Measurements from ENCODE around the gene KPNA5.

KPNA5 gene

GRCh38 chr6:116745176-116745575, 64.2 kb downstream of the KPNA5 start:
- H3K4me3 ChIP-seq: no peak overlapping the region
- H3K4me1 ChIP-seq: peaks cover 6% of the 10 kb centered on the region; the same call in 1 of the 2 replicates
- H3K36me3 ChIP-seq: no peaks in the 10 kb centered on the region
- no peak overlapping the region for H3K9ac ChIP-seq
- no peaks in the 10 kb centered on the region for H3K27me3 ChIP-seq
- peaks cover 11% of the 10 kb centered on the region for H3K9me3 ChIP-seq
- H3K27ac ChIP-seq: no peak overlapping the region
- H4K20me1 ChIP-seq: no peaks in the 10 kb centered on the region
- H3K4me2 ChIP-seq: no peak overlapping the region
- TF ChIP-seq Cebpa-rat (IDR thresholded peaks at IDR 0.05): no peak

GRCh38 chr6:116761779-116762178, 80.8 kb downstream of the KPNA5 start:
- H3K4me2 ChIP-seq: no peak overlapping the region
- no peaks in the 10 kb centered on the region for H3K4me1 ChIP-seq
- TF ChIP-seq Cebpa-rat (IDR thresholded peaks at IDR 0.05): no peak
- H3K9me3 ChIP-seq: peaks cover 15% of the 10 kb centered on the region
- H4K20me1 ChIP-seq: no peaks in the 10 kb centered on the region
- H3K27ac ChIP-seq: no peak overlapping the region
- no peak overlapping the region for H3K4me3 ChIP-seq
- no peaks in the 10 kb centered on the region for H3K36me3 ChIP-seq
- H3K9ac ChIP-seq: no peak overlapping the region
- no peaks in the 10 kb centered on the region for H3K27me3 ChIP-seq

GRCh38 chr6:116762235-116762634, 81.2 kb downstream of the KPNA5 start:
- H4K20me1 ChIP-seq: no peaks in the 10 kb centered on the region
- H3K4me3 ChIP-seq: no peak overlapping the region
- no peaks in the 10 kb centered on the region for H3K4me1 ChIP-seq
- H3K9ac ChIP-seq: no peak overlapping the region
- no peak overlapping the region for H3K4me2 ChIP-seq
- H3K27me3 ChIP-seq: no peaks in the 10 kb centered on the region
- TF ChIP-seq Cebpa-rat (IDR thresholded peaks at IDR 0.05): no peak
- H3K9me3 ChIP-seq: peaks cover 15% of the 10 kb centered on the region
- no peak overlapping the region for H3K27ac ChIP-seq
- H3K36me3 ChIP-seq: no peaks in the 10 kb centered on the region

GRCh38 chr6:116763048-116763447, 82.0 kb downstream of the KPNA5 start:
- no peak overlapping the region for H3K4me3 ChIP-seq
- TF ChIP-seq Cebpa-rat (IDR thresholded peaks at IDR 0.05): no peak
- H3K4me2 ChIP-seq: no peak overlapping the region
- no peak overlapping the region for H3K9ac ChIP-seq
- no peaks in the 10 kb centered on the region for H4K20me1 ChIP-seq
- no peaks in the 10 kb centered on the region for H3K4me1 ChIP-seq
- peaks cover 15% of the 10 kb centered on the region for H3K9me3 ChIP-seq
- H3K27ac ChIP-seq: no peak overlapping the region
- H3K36me3 ChIP-seq: no peaks in the 10 kb centered on the region
- no peaks in the 10 kb centered on the region for H3K27me3 ChIP-seq

GRCh38 chr6:116763906-116764628, 83.1 kb downstream of the KPNA5 start:
- H3K4me2 ChIP-seq: no peak overlapping the region

GRCh38 chr6:116764629-116764960, 83.6 kb downstream of the KPNA5 start:
- no peak overlapping the region for H3K9ac ChIP-seq

More at GRCh38 chr6:116763906-116764628, 83.1 kb downstream of the KPNA5 start:
- Histone ChIP-seq H4K20me1 (no peaks in the 10 kb centered on the region), H3K36me3 (no peaks in the 10 kb centered on the region), H3K9me3 (peaks cover 15% of the 10 kb centered on the region), H3K4me1 (no peaks in the 10 kb centered on the region), H3K27ac (no peak overlapping the region), H3K4me3 (no peak overlapping the region), H3K9ac (no peak overlapping the region), H3K27me3 (no peaks in the 10 kb centered on the region)
- no peak for TF ChIP-seq Cebpa-rat (IDR thresholded peaks at IDR 0.05)

GRCh38 chr6:116764961-116765841, 84.2 kb downstream of the KPNA5 start, which contains the start of gene FAM162B:
TSS of gene FAM162B (minus strand) at chr6:116765719. CDS start at chr6:116765576, 143 bp downstream.
- H3K4me1 ChIP-seq: no peaks in the 10 kb centered on the region
- no peak within 1 kb of the TSS for H3K9ac ChIP-seq
- H4K20me1 ChIP-seq: no peaks in the 10 kb centered on the region
- no peak within 1 kb of the TSS for H3K4me2 ChIP-seq
- H3K36me3 ChIP-seq: no peaks in the 10 kb centered on the region
- H3K9me3 ChIP-seq: peaks cover 15% of the 10 kb centered on the region
- H3K27me3 ChIP-seq: no peaks in the 10 kb centered on the region
- H3K27ac ChIP-seq: no peak within 1 kb of the TSS
- no peak for TF ChIP-seq Cebpa-rat (IDR thresholded peaks at IDR 0.05)
- no peak within 1 kb of the TSS for H3K4me3 ChIP-seq

More at GRCh38 chr6:116764629-116764960, 83.6 kb downstream of the KPNA5 start:
- H3K27ac ChIP-seq: no peak overlapping the region
- no peak overlapping the region for H3K4me2 ChIP-seq
- H3K9me3 ChIP-seq: peaks cover 15% of the 10 kb centered on the region
- no peaks in the 10 kb centered on the region for H3K4me1 ChIP-seq
- H3K4me3 ChIP-seq: no peak overlapping the region
- H3K27me3 ChIP-seq: no peaks in the 10 kb centered on the region
- no peaks in the 10 kb centered on the region for H3K36me3 ChIP-seq
- no peak for TF ChIP-seq Cebpa-rat (IDR thresholded peaks at IDR 0.05)
- H4K20me1 ChIP-seq: no peaks in the 10 kb centered on the region

- H3K27me3 ChIP-seq: no peaks in the 10 kb centered on the region
- no peaks in the 10 kb centered on the region for H3K36me3 ChIP-seq
- no peak overlapping the region for H3K4me3 ChIP-seq
- H3K4me2 ChIP-seq: no peak overlapping the region
- TF ChIP-seq Cebpa-rat (IDR thresholded peaks at IDR 0.05): no peak
- H3K9ac ChIP-seq: no peak overlapping the region
- H3K9me3 ChIP-seq: peaks cover 15% of the 10 kb centered on the region
- H3K27ac ChIP-seq: no peak overlapping the region
- H3K4me1 ChIP-seq: no peaks in the 10 kb centered on the region
- H4K20me1 ChIP-seq: no peaks in the 10 kb centered on the region
These were observed 85.6 kb downstream of the KPNA5 start for GRCh38 chr6:116766506-116767176.

GRCh38 chr6:116767715-116768114, 86.7 kb downstream of the KPNA5 start:
- no peak for TF ChIP-seq Cebpa-rat (IDR thresholded peaks at IDR 0.05)
- Histone ChIP-seq H3K36me3 (no peaks in the 10 kb centered on the region), H3K4me2 (no peak overlapping the region), H3K27me3 (no peaks in the 10 kb centered on the region), H3K4me1 (no peaks in the 10 kb centered on the region), H3K27ac (no peak overlapping the region), H4K20me1 (no peaks in the 10 kb centered on the region), H3K9me3 (peaks cover 15% of the 10 kb centered on the region), H3K9ac (no peak overlapping the region), H3K4me3 (no peak overlapping the region)
